Measurements from ENCODE around the gene CNTN5. TPM values are rescaled to one million over a fixed set of nuclear protein-coding genes. Genes with fewer than 3 reads are reported as not detected.

CNTN5 gene
- total RNA-seq, 2 experiments from 2014 or later = not detected

GRCh38 chr11:99988471-99988837 lies 967.7 kb downstream of the CNTN5 start:
- no peaks in the 10 kb centered on the region for H3K36me3 Mint-ChIP-seq (ENCODE audit: low read depth)
- H3K4me3 Mint-ChIP-seq = no peak overlapping the region
- ChIA-PET POLR2A (no interaction called here), CTCF (interaction anchor here (0.5 kb wide), 1 partner anchor 77 kb away, joined by 3 read pairs; no protein-coding TSS in a partner anchor)
- H3K27ac Mint-ChIP-seq = no peak overlapping the region
- no peak for DNase-seq
- peaks cover 3% of the 10 kb centered on the region for H3K9me3 Mint-ChIP-seq
- intact Hi-C loops (cut with micrococcal nuclease) = no loop called here
- no peaks in the 10 kb centered on the region for H3K27me3 Mint-ChIP-seq
- ATAC-seq = no peak
- no peaks in the 10 kb centered on the region for H3K4me1 Mint-ChIP-seq (ENCODE audit: low read depth)
- TF ChIP-seq CTCF (IDR thresholded peaks at IDR 0.05) = no peak

GRCh38 chr11:100003985-100004384 lies 983.2 kb downstream of the CNTN5 start:
- peaks cover 9% of the 10 kb centered on the region for H3K9me3 Mint-ChIP-seq
- ATAC-seq = no peak
- ChIA-PET CTCF (no interaction called here), POLR2A (no interaction called here)
- H3K4me1 Mint-ChIP-seq (ENCODE audit: low read depth) = no peaks in the 10 kb centered on the region
- no peak overlapping the region for H3K4me3 Mint-ChIP-seq
- intact Hi-C loops (cut with micrococcal nuclease) = no loop called here
- DNase-seq = no peak
- H3K27me3 Mint-ChIP-seq = no peaks in the 10 kb centered on the region
- TF ChIP-seq CTCF (IDR thresholded peaks at IDR 0.05) = no peak
- H3K27ac Mint-ChIP-seq = no peak overlapping the region
- H3K36me3 Mint-ChIP-seq (ENCODE audit: low read depth) = no peaks in the 10 kb centered on the region

- H3K9me3 Mint-ChIP-seq = peaks cover 9% of the 10 kb centered on the region
- no peak overlapping the region for H3K4me3 Mint-ChIP-seq
- H3K27ac Mint-ChIP-seq = no peak overlapping the region
- intact Hi-C loops (cut with micrococcal nuclease) = no loop called here
- ATAC-seq (no peak), DNase-seq (no peak)
- ChIA-PET CTCF (no interaction called here), POLR2A (no interaction called here)
- no peak for TF ChIP-seq CTCF (IDR thresholded peaks at IDR 0.05)
- H3K27me3 Mint-ChIP-seq = no peaks in the 10 kb centered on the region
- no peaks in the 10 kb centered on the region for H3K4me1 Mint-ChIP-seq (ENCODE audit: low read depth)
- H3K36me3 Mint-ChIP-seq (ENCODE audit: low read depth) = no peaks in the 10 kb centered on the region
Measured at GRCh38 chr11:100004541-100004940, 983.8 kb downstream of the CNTN5 start.

GRCh38 chr11:100008417-100008816 lies 987.7 kb downstream of the CNTN5 start:
- Mint-ChIP-seq H3K27me3 (no peaks in the 10 kb centered on the region), H3K4me3 (no peak overlapping the region), H3K36me3 (ENCODE audit: low read depth) (no peaks in the 10 kb centered on the region), H3K27ac (no peak overlapping the region), H3K4me1 (ENCODE audit: low read depth) (no peaks in the 10 kb centered on the region), H3K9me3 (peaks cover 18% of the 10 kb centered on the region)
- CTCF ChIA-PET = no interaction called here
- POLR2A ChIA-PET = no interaction called here
- DNase-seq = no peak
- intact Hi-C loops (cut with micrococcal nuclease) = no loop called here
- no peak for ATAC-seq
- TF ChIP-seq CTCF (IDR thresholded peaks at IDR 0.05) = no peak

GRCh38 chr11:100009728-100010127 lies 989.0 kb downstream of the CNTN5 start:
- TF ChIP-seq CTCF (IDR thresholded peaks at IDR 0.05) = no peak
- no peak overlapping the region for H3K4me3 Mint-ChIP-seq
- H3K4me1 Mint-ChIP-seq (ENCODE audit: low read depth) = no peaks in the 10 kb centered on the region
- ChIA-PET CTCF (no interaction called here), POLR2A (no interaction called here)
- no peak for DNase-seq
- no peak overlapping the region for H3K27ac Mint-ChIP-seq
- H3K36me3 Mint-ChIP-seq (ENCODE audit: low read depth) = no peaks in the 10 kb centered on the region
- peaks cover 20% of the 10 kb centered on the region for H3K9me3 Mint-ChIP-seq
- intact Hi-C loops (cut with micrococcal nuclease) = no loop called here
- H3K27me3 Mint-ChIP-seq = no peaks in the 10 kb centered on the region
- ATAC-seq = no peak

Data from activated CD8-positive, alpha-beta T cell treated with anti-CD3 and anti-CD28 coated beads for 36 hours (primary cell).